ENCODE results near the gene MAN2B2. TPM values are rescaled to one million over a fixed set of nuclear protein-coding genes. Genes with fewer than 3 reads are reported as not detected.

MAN2B2 gene
- total RNA-seq, 1 donor from 2014 or later = 4.2 TPM

DNA sequence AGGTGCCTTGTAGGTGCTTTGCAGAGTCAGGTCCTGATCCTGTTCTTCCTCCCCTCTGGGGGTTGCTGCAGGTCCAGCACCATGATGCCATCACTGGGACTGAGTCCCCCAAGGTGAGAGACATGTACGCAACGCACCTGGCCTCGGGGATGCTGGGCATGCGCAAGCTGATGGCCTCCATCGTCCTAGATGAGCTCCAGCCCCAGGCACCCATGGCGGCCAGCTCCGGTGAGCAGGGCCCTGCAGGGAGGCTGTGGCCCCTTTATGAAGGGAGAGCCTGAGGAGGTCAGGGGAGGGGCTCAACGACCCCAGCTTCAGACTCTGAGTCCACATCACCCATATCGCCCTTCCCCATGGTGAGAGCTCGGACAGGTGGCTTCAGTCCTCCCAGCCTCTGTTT is 23.1 kb downstream of the MAN2B2 start:
- Histone ChIP-seq H3K27me3 (ENCODE audit: control insufficient read depth in 3 of 3, insufficient read depth in 3 of 3, low read length in 3 of 3) (peaks cover 0 to 29% (median 24%) of the 10 kb centered on the region in 3 donors), H3K4me1 (ENCODE audit: control insufficient read depth in 3 of 3, insufficient read depth in 3 of 3, low read length in 3 of 3) (no peaks in the 10 kb centered on the region), H3K9me3 (ENCODE audit: control insufficient read depth in 3 of 3, low read length in 3 of 3) (peaks cover 0 to 6% (median 0%) of the 10 kb centered on the region in 3 donors), H3K36me3 (ENCODE audit: control insufficient read depth in 3 of 3, insufficient read depth in 3 of 3, low read length in 3 of 3) (peaks cover 8 to 13% (median 11%) of the 10 kb centered on the region in 3 donors), H3K9ac (ENCODE audit: low read depth in 1 of 3, low read length in 3 of 3) (no peak overlapping the region), H3K27ac (ENCODE audit: low read depth, low read length) (no peak overlapping the region), H3K4me3 (ENCODE audit: low read length in 3 of 3) (no peak overlapping the region)

DNA sequence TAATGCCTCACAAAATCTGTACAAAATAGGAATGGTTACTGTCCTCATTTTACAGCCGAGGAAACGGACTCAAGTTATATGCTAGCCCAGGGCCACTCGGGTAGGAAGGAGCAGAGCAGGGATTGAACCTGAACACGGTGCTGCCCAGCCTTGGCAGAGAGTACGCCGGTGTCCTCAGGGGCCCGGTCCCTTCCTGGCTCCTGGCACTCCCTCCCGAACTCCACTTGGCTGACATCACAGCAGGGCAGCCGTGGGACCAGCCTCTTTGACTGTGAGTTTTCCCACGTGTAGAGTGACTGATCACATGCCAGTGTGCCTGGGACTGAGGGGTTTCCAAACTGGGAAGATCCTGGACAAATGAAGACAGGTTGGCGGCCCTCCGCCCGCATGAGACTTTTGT is 23.7 kb downstream of the MAN2B2 start:
- Histone ChIP-seq H3K4me1 (ENCODE audit: control insufficient read depth in 3 of 3, insufficient read depth in 3 of 3, low read length in 3 of 3) (no peaks in the 10 kb centered on the region), H3K36me3 (ENCODE audit: control insufficient read depth in 3 of 3, insufficient read depth in 3 of 3, low read length in 3 of 3) (peaks cover 8 to 12% (median 11%) of the 10 kb centered on the region in 3 donors), H3K9me3 (ENCODE audit: control insufficient read depth in 3 of 3, low read length in 3 of 3) (peaks cover 0 to 6% (median 0%) of the 10 kb centered on the region in 3 donors), H3K27ac (ENCODE audit: low read depth, low read length) (no peak overlapping the region), H3K9ac (ENCODE audit: low read depth in 1 of 3, low read length in 3 of 3) (no peak overlapping the region), H3K4me3 (ENCODE audit: low read length in 3 of 3) (no peak overlapping the region), H3K27me3 (ENCODE audit: control insufficient read depth in 3 of 3, insufficient read depth in 3 of 3, low read length in 3 of 3) (peaks cover 0 to 29% (median 24%) of the 10 kb centered on the region in 3 donors)

DNA sequence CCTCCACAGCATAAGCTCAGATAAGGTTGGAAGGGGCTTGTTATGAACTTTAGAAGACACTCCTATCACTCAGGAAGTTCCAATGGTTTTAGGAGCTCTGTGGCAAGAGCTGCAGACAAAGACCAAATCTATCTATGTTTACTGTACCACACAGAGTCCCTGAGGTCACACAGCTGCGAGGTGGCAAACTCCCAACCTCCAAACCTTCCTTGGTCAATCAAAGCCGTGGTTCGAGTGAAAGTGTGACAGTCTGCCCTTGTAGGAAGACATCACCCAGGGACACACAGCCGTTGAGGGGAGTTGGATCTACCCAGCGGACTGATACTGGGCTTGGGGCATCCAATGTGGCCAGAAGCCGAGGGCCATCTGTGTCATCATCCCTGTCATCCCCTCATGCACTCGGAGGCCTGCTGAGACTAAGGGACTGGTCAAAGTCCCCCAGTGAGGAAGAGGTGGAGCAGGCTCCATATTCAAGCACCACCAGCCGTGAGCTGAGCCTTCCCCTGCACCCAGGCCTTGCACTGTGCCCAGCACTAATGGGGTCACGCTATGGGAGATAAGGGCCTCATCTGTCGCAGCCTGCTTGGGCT is 26.8 kb downstream of the MAN2B2 start:
- Histone ChIP-seq H3K27me3 (ENCODE audit: control insufficient read depth in 3 of 3, insufficient read depth in 3 of 3, low read length in 3 of 3) (peaks cover 0 to 13% (median 9%) of the 10 kb centered on the region in 3 donors), H3K9ac (ENCODE audit: low read depth in 1 of 3, low read length in 3 of 3) (no peak overlapping the region), H3K4me1 (ENCODE audit: control insufficient read depth in 3 of 3, insufficient read depth in 3 of 3, low read length in 3 of 3) (no peaks in the 10 kb centered on the region), H3K27ac (ENCODE audit: low read depth, low read length) (no peak overlapping the region), H3K9me3 (ENCODE audit: control insufficient read depth in 3 of 3, low read length in 3 of 3) (peaks cover 0 to 10% (median 3%) of the 10 kb centered on the region in 3 donors), H3K4me3 (ENCODE audit: low read length in 3 of 3) (no peak overlapping the region), H3K36me3 (ENCODE audit: control insufficient read depth in 3 of 3, insufficient read depth in 3 of 3, low read length in 3 of 3) (peaks cover 11 to 31% (median 19%) of the 10 kb centered on the region in 3 donors)

DNA sequence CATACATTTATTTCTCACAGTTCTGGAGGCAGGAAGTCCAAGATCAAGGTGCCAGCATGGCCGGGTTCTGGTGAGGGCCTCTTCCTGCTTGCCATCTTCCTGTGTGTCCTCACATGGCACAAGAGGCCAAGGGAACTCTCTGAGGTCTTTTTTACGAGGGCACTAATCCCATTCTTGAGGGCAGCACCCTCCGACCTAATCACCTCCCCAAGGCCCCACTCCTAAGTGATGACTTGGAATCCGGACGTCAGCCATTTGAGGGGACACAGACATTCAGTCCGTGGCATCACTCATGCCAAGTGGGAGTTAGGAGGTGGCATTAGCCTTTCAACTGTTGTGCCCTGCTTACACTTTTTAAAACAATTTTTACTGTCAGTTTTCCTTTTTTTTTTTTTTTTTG is 27.3 kb downstream of the MAN2B2 start:
- H3K27me3 ChIP-seq (ENCODE audit: control insufficient read depth in 3 of 3, insufficient read depth in 3 of 3, low read length in 3 of 3) = peaks cover 0 to 10% (median 6%) of the 10 kb centered on the region in 3 donors
- H3K27ac ChIP-seq (ENCODE audit: low read depth, low read length) = no peak overlapping the region
- no peak overlapping the region for H3K4me3 ChIP-seq (ENCODE audit: low read length in 3 of 3)
- peaks cover 11 to 31% (median 19%) of the 10 kb centered on the region in 3 donors for H3K36me3 ChIP-seq (ENCODE audit: control insufficient read depth in 3 of 3, insufficient read depth in 3 of 3, low read length in 3 of 3)
- H3K4me1 ChIP-seq (ENCODE audit: control insufficient read depth in 3 of 3, insufficient read depth in 3 of 3, low read length in 3 of 3) = no peaks in the 10 kb centered on the region
- H3K9me3 ChIP-seq (ENCODE audit: control insufficient read depth in 3 of 3, low read length in 3 of 3) = peaks cover 0 to 10% (median 3%) of the 10 kb centered on the region in 3 donors
- H3K9ac ChIP-seq (ENCODE audit: low read depth in 1 of 3, low read length in 3 of 3) = no peak overlapping the region

DNA sequence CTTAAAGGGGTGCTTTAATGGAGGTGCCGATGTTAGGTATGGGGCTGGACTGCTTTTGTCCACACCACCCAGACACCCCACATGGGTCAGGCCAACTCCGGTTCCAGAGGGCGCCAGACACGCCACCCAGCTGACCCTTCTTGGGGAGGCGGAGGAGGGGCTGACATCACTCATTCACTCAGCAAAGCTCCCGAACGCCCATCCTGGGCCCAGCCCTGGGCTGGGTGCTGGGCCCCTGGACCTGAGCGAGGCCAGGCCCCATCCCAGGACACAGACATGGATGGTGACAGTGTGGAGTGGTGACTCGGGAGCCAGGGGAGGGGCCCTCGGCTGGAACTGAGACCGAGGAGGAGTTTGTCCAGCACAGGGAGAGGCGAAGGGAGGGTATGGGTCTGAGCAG is 28.1 kb downstream of the MAN2B2 start:
- Histone ChIP-seq H3K36me3 (ENCODE audit: control insufficient read depth in 3 of 3, insufficient read depth in 3 of 3, low read length in 3 of 3) (peaks cover 11 to 29% (median 15%) of the 10 kb centered on the region in 3 donors), H3K9ac (ENCODE audit: low read depth in 1 of 3, low read length in 3 of 3) (no peak overlapping the region), H3K9me3 (ENCODE audit: control insufficient read depth in 3 of 3, low read length in 3 of 3) (peaks cover 0 to 10% (median 3%) of the 10 kb centered on the region in 3 donors), H3K27me3 (ENCODE audit: control insufficient read depth in 3 of 3, insufficient read depth in 3 of 3, low read length in 3 of 3) (peaks cover 0 to 8% (median 3%) of the 10 kb centered on the region in 3 donors), H3K27ac (ENCODE audit: low read depth, low read length) (no peak overlapping the region), H3K4me1 (ENCODE audit: control insufficient read depth in 3 of 3, insufficient read depth in 3 of 3, low read length in 3 of 3) (no peaks in the 10 kb centered on the region), H3K4me3 (ENCODE audit: low read length in 3 of 3) (no peak overlapping the region)

DNA sequence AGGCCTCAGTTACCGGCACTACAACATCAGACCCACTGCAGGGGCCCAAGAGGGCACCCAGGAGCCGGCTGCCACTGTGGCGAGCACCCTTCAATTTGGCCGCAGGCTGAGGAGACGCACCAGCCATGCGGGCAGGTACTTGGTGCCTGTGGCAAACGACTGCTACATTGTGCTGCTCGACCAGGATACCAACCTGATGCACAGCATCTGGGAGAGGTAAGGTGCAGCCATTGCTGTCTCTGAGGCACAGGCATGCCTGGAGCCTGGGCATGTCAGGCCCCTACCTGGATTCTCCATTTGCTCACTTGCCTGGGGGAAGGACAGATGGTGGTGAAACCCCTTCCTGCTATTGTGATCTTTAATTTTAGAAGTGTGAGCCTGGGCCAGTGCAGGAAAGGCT is 30.1 kb downstream of the MAN2B2 start:
- H3K4me1 ChIP-seq (ENCODE audit: control insufficient read depth in 3 of 3, insufficient read depth in 3 of 3, low read length in 3 of 3) = no peaks in the 10 kb centered on the region
- H3K9ac ChIP-seq (ENCODE audit: low read depth in 1 of 3, low read length in 3 of 3) = no peak overlapping the region
- no peak overlapping the region for H3K27ac ChIP-seq (ENCODE audit: low read depth, low read length)
- H3K36me3 ChIP-seq (ENCODE audit: control insufficient read depth in 3 of 3, insufficient read depth in 3 of 3, low read length in 3 of 3) = peaks cover 15 to 36% (median 22%) of the 10 kb centered on the region in 3 donors
- H3K4me3 ChIP-seq (ENCODE audit: low read length in 3 of 3) = no peak overlapping the region
- H3K9me3 ChIP-seq (ENCODE audit: control insufficient read depth in 3 of 3, low read length in 3 of 3) = peaks cover 0 to 10% (median 3%) of the 10 kb centered on the region in 3 donors
- H3K27me3 ChIP-seq (ENCODE audit: control insufficient read depth in 3 of 3, insufficient read depth in 3 of 3, low read length in 3 of 3) = peaks cover 0 to 1% (median 0%) of the 10 kb centered on the region in 3 donors

DNA sequence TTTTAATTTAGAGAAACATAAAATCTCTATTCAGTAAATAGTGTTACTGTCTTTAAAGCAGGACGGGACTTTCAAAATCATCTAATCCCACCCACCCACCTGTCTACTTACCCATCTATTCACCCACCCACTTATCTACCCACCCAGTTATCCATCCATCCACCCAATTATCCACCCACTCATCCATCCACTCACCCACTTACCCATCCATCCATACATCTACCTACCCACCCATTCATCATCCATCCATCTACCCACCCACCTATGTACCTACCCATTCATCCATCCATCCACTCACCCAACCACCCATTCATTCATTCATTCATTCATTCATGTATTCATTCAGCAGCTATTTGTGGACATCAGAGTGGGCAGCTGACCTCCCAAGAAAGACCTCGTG is 30.6 kb downstream of the MAN2B2 start:
- Histone ChIP-seq H3K27ac (ENCODE audit: low read depth, low read length) (no peak overlapping the region), H3K36me3 (ENCODE audit: control insufficient read depth in 3 of 3, insufficient read depth in 3 of 3, low read length in 3 of 3) (peaks cover 15 to 35% (median 22%) of the 10 kb centered on the region in 3 donors), H3K9ac (ENCODE audit: low read depth in 1 of 3, low read length in 3 of 3) (no peak overlapping the region), H3K27me3 (ENCODE audit: control insufficient read depth in 3 of 3, insufficient read depth in 3 of 3, low read length in 3 of 3) (no peaks in the 10 kb centered on the region), H3K9me3 (ENCODE audit: control insufficient read depth in 3 of 3, low read length in 3 of 3) (peaks cover 0 to 10% (median 3%) of the 10 kb centered on the region in 3 donors), H3K4me3 (ENCODE audit: low read length in 3 of 3) (no peak overlapping the region), H3K4me1 (ENCODE audit: control insufficient read depth in 3 of 3, insufficient read depth in 3 of 3, low read length in 3 of 3) (no peaks in the 10 kb centered on the region)

DNA sequence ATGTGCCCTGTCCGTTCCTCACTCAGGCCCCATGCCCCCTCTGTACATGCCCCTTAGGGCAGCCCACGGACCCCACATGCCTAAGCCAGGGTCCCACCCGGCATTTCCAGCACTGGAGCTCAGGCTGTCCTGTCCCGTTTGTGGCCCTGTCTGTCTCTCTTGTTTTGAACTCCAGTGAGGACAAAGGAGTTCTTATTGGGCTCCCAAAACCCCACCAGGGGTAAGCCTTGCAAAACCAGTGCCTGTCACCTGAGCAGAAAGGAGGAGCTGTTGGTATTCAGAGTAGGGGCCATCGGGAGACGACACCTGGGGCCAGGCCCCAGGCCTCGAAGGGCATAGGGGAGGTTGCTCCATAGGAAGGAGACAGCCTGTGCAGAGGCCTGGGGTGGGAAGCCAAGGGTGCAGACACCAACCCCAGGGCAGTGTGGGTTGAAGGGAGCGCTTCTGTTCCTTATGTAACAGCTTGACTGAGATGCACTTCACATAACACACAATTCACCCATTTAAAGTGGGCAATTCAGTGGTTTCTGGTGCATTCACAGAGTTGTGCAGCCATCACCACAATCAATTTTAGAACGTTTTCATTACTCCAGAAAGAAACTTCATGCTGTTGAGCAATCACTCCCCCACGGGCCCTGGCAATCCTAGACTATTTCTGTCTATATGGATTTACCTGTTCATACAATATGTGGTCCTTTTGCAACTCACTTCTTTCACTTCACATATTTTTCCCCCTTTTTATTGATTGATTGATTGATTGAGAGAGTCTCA is 31.7 kb downstream of the MAN2B2 start:
- H3K4me3 ChIP-seq (ENCODE audit: low read length in 3 of 3) = no peak overlapping the region
- peaks cover 0 to 10% (median 3%) of the 10 kb centered on the region in 3 donors for H3K9me3 ChIP-seq (ENCODE audit: control insufficient read depth in 3 of 3, low read length in 3 of 3)
- H3K4me1 ChIP-seq (ENCODE audit: control insufficient read depth in 3 of 3, insufficient read depth in 3 of 3, low read length in 3 of 3) = no peaks in the 10 kb centered on the region
- no peak overlapping the region for H3K27ac ChIP-seq (ENCODE audit: low read depth, low read length)
- H3K9ac ChIP-seq (ENCODE audit: low read depth in 1 of 3, low read length in 3 of 3) = no peak overlapping the region
- peaks cover 12 to 40% (median 26%) of the 10 kb centered on the region in 3 donors for H3K36me3 ChIP-seq (ENCODE audit: control insufficient read depth in 3 of 3, insufficient read depth in 3 of 3, low read length in 3 of 3)
- H3K27me3 ChIP-seq (ENCODE audit: control insufficient read depth in 3 of 3, insufficient read depth in 3 of 3, low read length in 3 of 3) = no peaks in the 10 kb centered on the region

DNA sequence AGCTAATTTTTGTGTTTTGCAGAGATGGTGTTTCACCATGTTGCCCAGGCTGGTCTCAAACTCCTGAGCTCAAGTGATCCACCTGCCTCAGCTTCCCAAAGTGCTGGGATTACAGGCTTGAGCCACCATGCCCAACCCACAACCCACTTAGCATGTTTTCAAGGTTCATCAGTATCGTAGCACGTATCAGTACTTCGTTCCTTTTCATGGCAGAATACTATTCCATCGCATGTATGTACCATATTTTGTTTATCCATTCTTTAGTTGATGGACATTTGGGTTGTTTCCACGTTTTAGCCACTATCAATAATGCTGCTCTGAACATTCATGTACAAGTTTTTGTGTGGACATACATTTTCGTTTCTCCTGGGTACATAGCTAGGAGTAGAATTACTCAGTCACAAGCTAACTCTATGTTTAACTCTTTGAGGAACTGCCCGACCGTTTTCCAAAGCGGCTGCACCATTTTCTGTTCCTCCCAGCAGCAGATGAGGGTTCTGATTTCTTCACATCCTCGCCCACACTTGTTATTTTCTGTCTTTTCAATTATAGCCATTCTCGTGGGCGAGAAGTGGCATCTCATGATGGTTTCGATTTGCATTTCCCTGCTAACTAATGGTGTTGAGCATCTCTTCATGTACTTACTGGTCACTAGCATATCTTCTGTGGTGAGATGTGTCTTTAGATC is 32.5 kb downstream of the MAN2B2 start:
- Histone ChIP-seq H3K27ac (ENCODE audit: low read depth, low read length) (no peak overlapping the region), H3K9me3 (ENCODE audit: control insufficient read depth in 3 of 3, low read length in 3 of 3) (peaks cover 0 to 4% (median 3%) of the 10 kb centered on the region in 3 donors), H3K27me3 (ENCODE audit: control insufficient read depth in 3 of 3, insufficient read depth in 3 of 3, low read length in 3 of 3) (no peaks in the 10 kb centered on the region), H3K9ac (ENCODE audit: low read depth in 1 of 3, low read length in 3 of 3) (no peak overlapping the region), H3K4me1 (ENCODE audit: control insufficient read depth in 3 of 3, insufficient read depth in 3 of 3, low read length in 3 of 3) (no peaks in the 10 kb centered on the region), H3K4me3 (ENCODE audit: low read length in 3 of 3) (no peak overlapping the region), H3K36me3 (ENCODE audit: control insufficient read depth in 3 of 3, insufficient read depth in 3 of 3, low read length in 3 of 3) (peaks cover 17 to 43% (median 29%) of the 10 kb centered on the region in 3 donors)
